ENCODE results near the gene ASB3. TPM values are rescaled to one million over a fixed set of nuclear protein-coding genes. Genes with fewer than 3 reads are reported as not detected.

Gene ASB3
- total RNA-seq, 1 experiment from 2014 or later: 12.9 TPM

DNA sequence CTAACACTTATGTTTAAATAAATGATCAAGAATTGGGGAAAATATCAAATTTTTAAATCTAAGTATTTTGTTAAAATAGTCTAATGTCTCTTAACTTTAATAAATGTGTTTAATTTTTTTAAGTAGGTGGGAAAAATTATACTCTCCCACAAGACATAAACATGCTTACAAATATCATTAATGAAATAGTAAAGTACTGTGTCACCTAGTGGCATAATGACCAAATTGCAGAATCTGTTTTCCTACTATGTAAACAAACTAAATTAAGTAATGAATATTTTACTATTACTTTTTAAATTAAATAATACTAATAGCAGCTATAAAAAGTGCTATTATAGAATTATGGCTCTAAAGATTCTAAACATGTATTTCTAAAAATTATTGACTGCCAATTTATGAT is 71.2 kb downstream of the ASB3 start:
- H3K36me3 ChIP-seq (ENCODE audit: control insufficient read depth, insufficient read depth, low read length): no peaks in the 10 kb centered on the region
- intact Hi-C loops (cut with micrococcal nuclease; ENCODE audit: unreplicated experiment) (no loop called here), in situ Hi-C loops (cut with HindIII; ENCODE audit: low pct_unique_long_range_greater_than_20kb, low sequenced_read_pairs) (no loop called here)
- H3K4me3 ChIP-seq (ENCODE audit: low read depth in 2 of 2, low read length in 2 of 2): no peak overlapping the region
- TF ChIP-seq REST (IDR thresholded peaks at IDR 0.05; ENCODE audit: insufficient read depth in 1 of 2, low read depth in 2 of 2, low read length in 1 of 2): no peak
- peak; percentile 10; the same call in 1 of the 2 replicates for TF ChIP-seq CTCF (IDR thresholded peaks at IDR 0.05)
- POLR2A ChIA-PET: no interaction called here
- ATAC-seq (no peak), DNase-seq (ENCODE audit: low read depth, low spot score) (peak; percentile 2)
- CTCF ChIA-PET: no interaction called here
- no peaks in the 10 kb centered on the region for H3K4me1 ChIP-seq (ENCODE audit: control insufficient read depth, insufficient read depth, low read length)
- H3K27me3 ChIP-seq (ENCODE audit: control insufficient read depth, insufficient read depth, low read length): no peaks in the 10 kb centered on the region
- H3K9me3 ChIP-seq (ENCODE audit: control insufficient read depth, insufficient read depth, low read depth, low read length): no peaks in the 10 kb centered on the region
- no TSS peak for BruUV-seq (replicated peaks)
- no peak overlapping the region for H3K27ac ChIP-seq (ENCODE audit: low read length)

GRCh38 chr2:53711271-53711780 is 75.4 kb downstream of the ASB3 start:
- ChIA-PET CTCF (no interaction called here), POLR2A (no interaction called here)
- DNase-seq (ENCODE audit: low read depth, low spot score) (no peak), ATAC-seq (no peak)
- TSS peak; percentile 29 for BruUV-seq (replicated peaks)
- TF ChIP-seq CTCF (IDR thresholded peaks at IDR 0.05) (no peak), SIN3A (IDR thresholded peaks at IDR 0.05; ENCODE audit: borderline replicate concordance, insufficient read depth, low read depth, low read length) (no peak), POLR2AphosphoS5 (IDR thresholded peaks at IDR 0.05; ENCODE audit: low read depth, low read length) (no peak), REST (IDR thresholded peaks at IDR 0.05; ENCODE audit: insufficient read depth in 1 of 2, low read depth in 2 of 2, low read length in 1 of 2) (no peak), TCF7L2 (IDR thresholded peaks at IDR 0.05; ENCODE audit: low read depth, low read length) (no peak)
- in situ Hi-C loops (cut with HindIII; ENCODE audit: low pct_unique_long_range_greater_than_20kb, low sequenced_read_pairs): no loop called here
- no peaks in the 10 kb centered on the region for H3K9me3 ChIP-seq (ENCODE audit: control insufficient read depth, insufficient read depth, low read depth, low read length)
- no peak overlapping the region for H3K27ac ChIP-seq (ENCODE audit: low read length)
- no peaks in the 10 kb centered on the region for H3K36me3 ChIP-seq (ENCODE audit: control insufficient read depth, insufficient read depth, low read length)
- no peak overlapping the region for H3K4me3 ChIP-seq (ENCODE audit: low read depth in 2 of 2, low read length in 2 of 2)
- H3K4me1 ChIP-seq (ENCODE audit: control insufficient read depth, insufficient read depth, low read length): no peaks in the 10 kb centered on the region
- intact Hi-C loops (cut with micrococcal nuclease; ENCODE audit: unreplicated experiment): no loop called here
- no peaks in the 10 kb centered on the region for H3K27me3 ChIP-seq (ENCODE audit: control insufficient read depth, insufficient read depth, low read length)

All from Panc1 (cell line).